Activated CD4-positive, CD25-positive, alpha-beta regulatory T cell (primary cell): ENCODE measurements around the gene AHNAK2.

Experiments used
- DNase-seq, 4 experiments: peaks; one replicate each; lab custom pipeline; 2025; lab: John Stamatoyannopoulos, UW

AHNAK2 gene

GRCh38 chr14:104939666-104940410 lies 38.3 kb downstream of the AHNAK2 start:
- DNase-seq = no peak

GRCh38 chr14:104938960-104939359 lies 39.2 kb downstream of the AHNAK2 start:
- no peak for DNase-seq

GRCh38 chr14:104938436-104938835 lies 39.7 kb downstream of the AHNAK2 start:
- no peak for DNase-seq

GRCh38 chr14:104937694-104938365 lies 40.3 kb downstream of the AHNAK2 start:
- DNase-seq = no peak

- DNase-seq = no peak
Measured at GRCh38 chr14:104937161-104937560, 41.0 kb downstream of the AHNAK2 start.

GRCh38 chr14:104936361-104937155 lies 41.6 kb downstream of the AHNAK2 start:
- no peak for DNase-seq

GRCh38 chr14:104935955-104936354 lies 42.2 kb downstream of the AHNAK2 start:
- no peak for DNase-seq

- DNase-seq = no peak
Measured at GRCh38 chr14:104935026-104935650, 43.0 kb downstream of the AHNAK2 start.

GRCh38 chr14:104933746-104934733 lies 44.1 kb downstream of the AHNAK2 start:
- DNase-seq = no peak

GRCh38 chr14:104932676-104933631 lies 45.2 kb downstream of the AHNAK2 start:
- DNase-seq = peak; percentile 69 to 88 (median 76)

- DNase-seq = no peak
Measured at GRCh38 chr14:104931771-104932675, 46.2 kb downstream of the AHNAK2 start.

GRCh38 chr14:104931304-104931770 lies 46.8 kb downstream of the AHNAK2 start:
- DNase-seq = no peak

- no peak for DNase-seq
Measured at GRCh38 chr14:104930526-104931303, 47.5 kb downstream of the AHNAK2 start.

GRCh38 chr14:104929268-104930230 lies 48.6 kb downstream of the AHNAK2 start:
- no peak for DNase-seq

GRCh38 chr14:104928391-104929133 lies 49.6 kb downstream of the AHNAK2 start:
- DNase-seq = no peak

- DNase-seq = no peak
Measured at GRCh38 chr14:104927901-104928300, 50.3 kb downstream of the AHNAK2 start.
